HUES6 (cell line): ENCODE measurements around the gene OR6J1.
A peak's percentile ranks its signal among the peaks of the same experiment; 100 is the strongest.
"Not testable (repeated sequence)": the region's sequence is repeated elsewhere in the genome, so short reads cannot be mapped to it uniquely, and the experiment has no call there.

Experiments
- H3K27ac ChIP-seq: 2 replicates; pipeline ENCODE4 v1.7.0; 2013; ENCODE audit warnings: low read depth, mild to moderate bottlenecking, low read length, inconsistent platforms
- H3K27me3 ChIP-seq: 2 replicates; pipeline ENCODE4 v1.6.1; 2013; ENCODE audit warnings: low read length; ENCODE audit not compliant: control insufficient read depth, insufficient read depth
- H3K36me3 ChIP-seq: 2 replicates; pipeline ENCODE4 v1.6.1; 2013; ENCODE audit warnings: low read length; ENCODE audit not compliant: control insufficient read depth, insufficient read depth
- H3K4me1 ChIP-seq: 2 replicates; pipeline ENCODE4 v1.6.1; 2013; ENCODE audit warnings: low read length; ENCODE audit not compliant: control insufficient read depth, insufficient read depth
- H3K4me3 ChIP-seq: 2 replicates; pipeline ENCODE4 v1.5.1; 2013; ENCODE audit warnings: low read depth, low read length
- H3K9ac ChIP-seq: one replicate; pipeline ENCODE4 v1.6.1; 2013; ENCODE audit warnings: mild to moderate bottlenecking, low read length
- H3K9me3 ChIP-seq: 2 replicates; pipeline ENCODE4 v1.6.1; 2013; ENCODE audit warnings: low read depth, low read length; ENCODE audit not compliant: control insufficient read depth, insufficient read depth

OR6J1 gene

GRCh38 chr14:22650960-22651521, 6.9 kb upstream of the OR6J1 start:
- Histone ChIP-seq H3K9ac (peak overlapping the region; percentile 56), H3K36me3 (no peaks in the 10 kb centered on the region), H3K27ac (no peak overlapping the region), H3K4me1 (no peaks in the 10 kb centered on the region), H3K9me3 (no peaks in the 10 kb centered on the region), H3K4me3 (no peak overlapping the region), H3K27me3 (no peaks in the 10 kb centered on the region)

DNA sequence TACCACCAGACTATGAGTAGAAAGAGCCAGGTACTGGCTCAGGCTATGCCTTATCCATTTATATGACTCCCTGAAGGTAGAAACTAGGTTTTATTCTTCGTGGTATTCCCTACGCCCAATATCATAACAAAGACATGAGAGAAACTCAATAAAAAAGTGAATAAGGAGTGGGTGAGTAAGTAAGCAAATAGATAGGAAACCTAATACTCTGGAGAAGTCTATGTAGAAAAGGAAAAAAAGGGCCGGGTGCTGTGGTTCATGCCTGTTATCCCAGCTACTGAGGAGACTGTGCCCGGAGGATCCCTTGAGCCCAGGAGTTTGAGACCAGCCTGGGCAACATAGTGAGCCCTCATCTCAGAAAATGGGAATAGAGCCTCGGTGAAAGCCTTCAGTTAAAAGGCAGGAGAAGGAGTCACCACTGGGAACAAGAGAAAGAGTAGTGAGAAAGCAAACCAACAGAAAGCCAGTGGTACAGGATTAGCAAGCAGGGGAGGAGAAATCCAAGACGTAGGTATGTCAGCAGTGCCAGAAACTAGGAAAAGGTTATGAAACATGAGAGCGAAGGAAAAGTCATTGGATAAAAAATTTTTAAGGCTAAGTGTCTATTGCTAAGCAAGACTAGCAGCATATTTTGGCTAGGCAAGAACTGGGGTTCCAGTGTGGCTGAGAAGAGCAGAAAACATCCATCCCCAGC, 6.0 kb upstream of the OR6J1 start:
- Histone ChIP-seq H3K36me3 (no peaks in the 10 kb centered on the region), H3K27me3 (no peaks in the 10 kb centered on the region), H3K4me1 (no peaks in the 10 kb centered on the region), H3K9ac (no peak overlapping the region), H3K9me3 (no peaks in the 10 kb centered on the region), H3K27ac (no peak overlapping the region), H3K4me3 (no peak overlapping the region)

GRCh38 chr14:22648506-22648905, 4.4 kb upstream of the OR6J1 start:
- Histone ChIP-seq H3K36me3 (no peaks in the 10 kb centered on the region), H3K9ac (no peak overlapping the region), H3K9me3 (no peaks in the 10 kb centered on the region), H3K4me3 (no peak overlapping the region), H3K27me3 (no peaks in the 10 kb centered on the region), H3K27ac (no peak overlapping the region), H3K4me1 (no peaks in the 10 kb centered on the region)

DNA sequence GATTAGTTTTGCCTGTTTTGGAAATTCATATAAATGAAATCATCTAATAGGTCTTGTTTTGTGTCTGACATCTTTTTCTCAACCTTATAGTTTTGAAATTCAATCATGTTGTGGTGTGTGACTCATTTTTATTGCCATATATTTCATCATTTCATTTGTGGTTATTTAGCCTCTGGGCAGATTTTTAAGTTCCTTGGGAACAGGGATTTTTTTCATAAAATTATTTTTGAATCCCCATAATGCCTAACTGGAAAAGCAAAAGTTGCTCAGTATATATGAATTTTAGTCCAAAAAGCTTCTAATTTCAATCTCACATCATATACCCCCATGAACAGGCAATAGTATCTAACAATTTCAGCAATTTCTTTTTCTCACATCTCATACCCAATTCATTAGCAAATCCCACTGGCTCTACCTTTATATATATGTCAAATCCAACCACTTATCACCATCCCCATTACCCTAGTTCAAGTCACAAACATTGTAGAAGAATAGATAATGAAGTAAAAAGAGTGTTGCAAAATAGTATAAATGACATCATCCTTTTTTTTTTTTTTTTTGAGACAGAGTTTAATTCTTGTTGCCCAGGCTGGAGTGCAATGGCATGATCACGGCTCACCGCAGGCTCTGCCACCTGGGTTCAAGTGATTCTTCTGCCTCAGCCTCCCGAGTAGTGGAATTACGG, 2.6 kb upstream of the OR6J1 start:
- Histone ChIP-seq H3K9ac (no peak overlapping the region), H3K4me3 (no peak overlapping the region), H3K9me3 (no peaks in the 10 kb centered on the region), H3K36me3 (no peaks in the 10 kb centered on the region), H3K27ac (no peak overlapping the region), H3K27me3 (no peaks in the 10 kb centered on the region), H3K4me1 (no peaks in the 10 kb centered on the region)

- no peaks in the 10 kb centered on the region for H3K36me3 ChIP-seq
These were observed 2.3 kb downstream of the OR6J1 start for GRCh38 chr14:22641846-22642245.

GRCh38 chr14:22640192-22640591, 4.0 kb downstream of the OR6J1 start:
- no peaks in the 10 kb centered on the region for H3K36me3 ChIP-seq
- no peak overlapping the region for H3K27ac ChIP-seq
- H3K4me1 ChIP-seq: no peaks in the 10 kb centered on the region
- H3K9me3 ChIP-seq: peaks cover 6% of the 10 kb centered on the region; the same call in 1 of the 2 replicates
- no peak overlapping the region for H3K9ac ChIP-seq
- no peaks in the 10 kb centered on the region for H3K27me3 ChIP-seq
- H3K4me3 ChIP-seq: no peak overlapping the region

More at GRCh38 chr14:22641846-22642245, 2.3 kb downstream of the OR6J1 start:
- H3K4me3 ChIP-seq: no peak overlapping the region
- H3K4me1 ChIP-seq: no peaks in the 10 kb centered on the region
- no peak overlapping the region for H3K27ac ChIP-seq
- H3K9ac ChIP-seq: no peak overlapping the region
- no peaks in the 10 kb centered on the region for H3K9me3 ChIP-seq
- no peaks in the 10 kb centered on the region for H3K27me3 ChIP-seq

- peaks cover 28% of the 10 kb centered on the region for H3K9me3 ChIP-seq
- not testable (repeated sequence) for H3K4me1 ChIP-seq, H3K9ac ChIP-seq, H3K4me3 ChIP-seq, H3K27ac ChIP-seq, H3K27me3 ChIP-seq, H3K36me3 ChIP-seq
These were observed 8.2 kb downstream of the OR6J1 start for GRCh38 chr14:22635980-22636379.

DNA sequence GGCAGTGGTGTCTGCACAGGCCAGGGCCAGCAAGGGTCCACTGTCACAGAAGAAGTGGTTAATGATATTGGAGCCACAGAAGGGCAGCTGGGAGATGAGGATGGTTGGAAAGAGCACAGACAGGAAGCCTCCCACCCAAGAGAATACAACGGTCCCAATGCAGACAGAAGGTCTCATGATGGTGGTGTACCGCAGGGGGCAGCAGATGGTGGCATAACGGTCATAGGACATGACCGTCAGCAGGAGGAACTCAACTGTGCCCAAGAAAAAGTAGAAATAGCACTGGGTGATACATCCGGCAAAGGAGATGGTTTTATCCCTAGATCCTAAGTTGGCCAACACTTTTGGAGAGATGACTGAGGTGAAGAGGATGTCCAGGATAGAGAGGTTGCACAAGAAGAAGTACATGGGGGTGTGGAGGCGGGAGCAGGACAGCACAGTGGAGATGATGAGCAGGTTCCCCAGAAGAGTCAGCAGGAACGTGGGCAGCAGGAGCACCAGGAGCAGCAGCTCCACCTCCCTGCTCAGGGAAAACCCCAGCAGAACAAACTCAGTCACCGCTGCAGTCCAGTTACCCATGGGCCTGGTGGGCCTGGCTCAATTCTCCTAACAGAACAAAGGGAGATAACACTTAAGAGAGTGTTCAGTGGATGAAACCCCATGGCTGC, 9.8 kb downstream of the OR6J1 start:
- Histone ChIP-seq H3K9me3 (peaks cover 39% of the 10 kb centered on the region), H3K9ac (no peak overlapping the region), H3K27ac (no peak overlapping the region), H3K27me3 (no peaks in the 10 kb centered on the region), H3K4me1 (no peaks in the 10 kb centered on the region), H3K4me3 (no peak overlapping the region), H3K36me3 (no peaks in the 10 kb centered on the region)

DNA sequence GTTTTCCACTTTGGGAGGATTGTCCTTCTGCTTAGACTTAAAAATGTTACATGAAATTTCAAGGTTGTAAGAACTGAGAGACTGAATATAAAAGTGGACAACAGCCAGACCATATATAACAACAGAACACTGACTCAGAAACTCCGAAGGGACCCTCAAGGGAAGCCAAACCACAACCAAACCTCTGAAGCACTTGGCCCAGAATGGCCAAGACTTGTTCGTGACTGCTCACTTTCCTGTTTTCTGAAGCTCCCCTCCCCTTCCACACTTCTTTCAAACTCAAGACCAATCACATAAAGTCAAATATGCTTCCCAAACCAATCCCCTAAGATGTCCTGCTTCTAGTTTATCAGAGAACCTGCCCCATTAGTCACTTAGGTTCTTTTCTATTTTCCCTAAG, 13.7 kb downstream of the OR6J1 start:
- Histone ChIP-seq H3K36me3 (no peaks in the 10 kb centered on the region), H3K27ac (no peak overlapping the region), H3K9ac (no peak overlapping the region), H3K9me3 (peaks cover 34% of the 10 kb centered on the region), H3K4me3 (no peak overlapping the region), H3K4me1 (peaks cover 16% of the 10 kb centered on the region), H3K27me3 (no peaks in the 10 kb centered on the region)

DNA sequence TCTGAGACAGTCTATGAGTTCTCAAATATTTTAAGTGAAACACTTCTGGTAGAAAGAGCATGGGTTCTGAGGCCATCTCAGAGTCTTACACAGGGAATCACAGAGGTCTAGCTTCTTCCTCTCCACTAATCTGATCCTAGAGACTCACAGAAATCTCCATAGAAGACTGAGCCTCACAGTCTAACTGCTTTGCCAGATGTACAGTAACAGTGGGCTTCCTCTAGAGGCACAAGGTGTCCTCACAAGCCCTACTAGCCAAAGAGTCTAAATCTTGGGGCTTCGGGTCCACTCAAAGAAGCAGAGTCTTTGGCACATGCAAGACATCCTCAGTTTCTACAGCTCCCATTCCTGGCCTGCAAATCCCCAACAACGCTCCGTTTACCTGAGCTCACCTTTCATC, 14.1 kb downstream of the OR6J1 start:
- H3K9ac ChIP-seq: no peak overlapping the region
- no peak overlapping the region for H3K27ac ChIP-seq
- H3K36me3 ChIP-seq: no peaks in the 10 kb centered on the region
- no peak overlapping the region for H3K4me3 ChIP-seq
- peaks cover 16% of the 10 kb centered on the region for H3K4me1 ChIP-seq
- peaks cover 33% of the 10 kb centered on the region for H3K9me3 ChIP-seq
- H3K27me3 ChIP-seq: no peaks in the 10 kb centered on the region

DNA sequence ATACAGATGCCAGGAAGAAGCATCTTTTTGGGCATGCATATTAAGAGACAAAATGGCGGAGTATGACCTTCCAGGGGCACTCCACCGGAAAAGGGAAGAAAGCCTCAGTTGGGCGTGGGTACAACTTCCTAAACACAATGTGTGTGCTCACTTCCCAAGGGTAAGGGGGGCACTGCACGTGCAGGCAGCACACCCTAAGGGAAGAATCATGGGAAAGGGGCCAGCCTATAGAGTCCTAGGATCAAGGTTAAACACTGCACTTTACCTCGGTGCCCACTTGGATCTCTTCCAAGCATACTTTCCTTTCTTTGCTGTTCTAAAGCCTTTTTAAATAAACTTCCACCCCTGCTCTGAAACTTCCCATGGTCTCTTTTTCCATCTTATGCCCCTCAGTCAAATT, 14.8 kb downstream of the OR6J1 start:
- Histone ChIP-seq H3K9ac (no peak overlapping the region), H3K4me1 (peaks cover 16% of the 10 kb centered on the region), H3K27me3 (no peaks in the 10 kb centered on the region), H3K9me3 (peaks cover 26% of the 10 kb centered on the region), H3K36me3 (no peaks in the 10 kb centered on the region), H3K4me3 (no peak overlapping the region), H3K27ac (no peak overlapping the region)
